ENCODE measurements around the gene ZNF423. TPM values are rescaled to one million over a fixed set of nuclear protein-coding genes. Genes with fewer than 3 reads are reported as not detected.

Gene ZNF423
- polyA plus RNA-seq, 3 donors: 24.8 to 33.2 (median 25.8) TPM

- no peak for DNase-seq (ENCODE audit: extremely low read depth in 1 of 11, low read depth in 9 of 11, low spot score in 4 of 11)
These were observed 135.7 kb downstream of the ZNF423 start for GRCh38 chr16:49720225-49720624.

GRCh38 chr16:49717689-49718088 lies 138.2 kb downstream of the ZNF423 start:
- no peak for DNase-seq (ENCODE audit: extremely low read depth in 1 of 11, low read depth in 9 of 11, low spot score in 4 of 11)

- DNase-seq (ENCODE audit: extremely low read depth in 1 of 11, low read depth in 9 of 11, low spot score in 4 of 11): no peak
These were observed 139.5 kb downstream of the ZNF423 start for GRCh38 chr16:49716339-49716934.

GRCh38 chr16:49713770-49714169 lies 142.1 kb downstream of the ZNF423 start:
- no peak for DNase-seq (ENCODE audit: extremely low read depth in 1 of 11, low read depth in 9 of 11, low spot score in 4 of 11)

- DNase-seq (ENCODE audit: extremely low read depth in 1 of 11, low read depth in 9 of 11, low spot score in 4 of 11): no peak
These were observed 143.4 kb downstream of the ZNF423 start for GRCh38 chr16:49712542-49712941.

GRCh38 chr16:49712106-49712505 lies 143.8 kb downstream of the ZNF423 start:
- DNase-seq (ENCODE audit: extremely low read depth in 1 of 11, low read depth in 9 of 11, low spot score in 4 of 11): no peak

- DNase-seq (ENCODE audit: extremely low read depth in 1 of 11, low read depth in 9 of 11, low spot score in 4 of 11): no peak
These were observed 146.9 kb downstream of the ZNF423 start for GRCh38 chr16:49709057-49709456.

- DNase-seq (ENCODE audit: extremely low read depth in 1 of 11, low read depth in 9 of 11, low spot score in 4 of 11): no peak
These were observed 147.4 kb downstream of the ZNF423 start for GRCh38 chr16:49708491-49708890.

GRCh38 chr16:49706620-49707355 lies 149.1 kb downstream of the ZNF423 start:
- DNase-seq (ENCODE audit: extremely low read depth in 1 of 11, low read depth in 9 of 11, low spot score in 4 of 11): no peak

GRCh38 chr16:49704586-49705155 lies 151.2 kb downstream of the ZNF423 start:
- DNase-seq (ENCODE audit: extremely low read depth in 1 of 11, low read depth in 9 of 11, low spot score in 4 of 11): no peak

GRCh38 chr16:49703483-49703882 lies 152.4 kb downstream of the ZNF423 start:
- no peak for DNase-seq (ENCODE audit: extremely low read depth in 1 of 11, low read depth in 9 of 11, low spot score in 4 of 11)

GRCh38 chr16:49701789-49702494 lies 154.0 kb downstream of the ZNF423 start:
- DNase-seq (ENCODE audit: extremely low read depth in 1 of 11, low read depth in 9 of 11, low spot score in 4 of 11): peak in 1 of 11 donors; percentile 56

- no peak for DNase-seq (ENCODE audit: extremely low read depth in 1 of 11, low read depth in 9 of 11, low spot score in 4 of 11)
These were observed 154.7 kb downstream of the ZNF423 start for GRCh38 chr16:49701065-49701685.

- peak in 3 of 11 donors; percentile 66 to 74 (median 73) for DNase-seq (ENCODE audit: extremely low read depth in 1 of 11, low read depth in 9 of 11, low spot score in 4 of 11)
These were observed 155.5 kb downstream of the ZNF423 start for GRCh38 chr16:49700251-49701064.

- DNase-seq (ENCODE audit: extremely low read depth in 1 of 11, low read depth in 9 of 11, low spot score in 4 of 11): no peak
These were observed 156.1 kb downstream of the ZNF423 start for GRCh38 chr16:49699841-49700175.

GRCh38 chr16:49698931-49699840 lies 156.7 kb downstream of the ZNF423 start:
- DNase-seq (ENCODE audit: extremely low read depth in 1 of 11, low read depth in 9 of 11, low spot score in 4 of 11): no peak

- DNase-seq (ENCODE audit: extremely low read depth in 1 of 11, low read depth in 9 of 11, low spot score in 4 of 11): no peak
These were observed 157.5 kb downstream of the ZNF423 start for GRCh38 chr16:49698453-49698815.
